ENCODE results near the gene OR10A2.

DNA sequence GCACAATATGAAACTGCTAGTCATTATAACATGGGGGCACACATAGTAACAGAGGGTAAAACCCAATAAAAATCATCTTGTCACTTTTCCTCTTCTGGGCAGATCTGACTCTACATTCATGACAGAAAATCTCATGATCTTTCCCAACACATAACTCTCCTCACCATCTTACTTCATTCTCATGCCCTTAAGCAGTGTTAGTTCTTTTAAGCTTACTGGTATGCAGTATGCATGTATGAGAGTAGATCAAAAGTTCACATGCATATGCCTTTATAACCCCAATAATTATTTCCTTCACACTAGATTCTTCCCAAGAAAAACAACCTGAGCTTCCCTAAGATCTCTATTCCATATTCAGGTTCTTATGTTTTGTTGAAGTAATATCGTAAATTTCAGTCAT lies 8.4 kb downstream of the OR10A2 start:
- TF ChIP-seq MEF2A (IDR thresholded peaks at IDR 0.05; ENCODE audit: insufficient read depth, low read depth, low read length), result no peak
- no peak for TF ChIP-seq POLR2A (IDR thresholded peaks at IDR 0.05; ENCODE audit: low read depth, low read length)
- TF ChIP-seq BCLAF1 (IDR thresholded peaks at IDR 0.05), result no peak
- TF ChIP-seq RELB (IDR thresholded peaks at IDR 0.05; ENCODE audit: low read depth), result no peak
- TF ChIP-seq HDAC6 (IDR thresholded peaks at IDR 0.05; ENCODE audit: unreplicated experiment), result no peak
- TF ChIP-seq TCF12 (IDR thresholded peaks at IDR 0.05; ENCODE audit: low read depth, low read length), result no peak
- TF ChIP-seq RCOR1 (conservative IDR thresholded peaks at IDR 0.05; ENCODE audit: low read depth, low read length), result no peak
- TF ChIP-seq, protein P1, sequence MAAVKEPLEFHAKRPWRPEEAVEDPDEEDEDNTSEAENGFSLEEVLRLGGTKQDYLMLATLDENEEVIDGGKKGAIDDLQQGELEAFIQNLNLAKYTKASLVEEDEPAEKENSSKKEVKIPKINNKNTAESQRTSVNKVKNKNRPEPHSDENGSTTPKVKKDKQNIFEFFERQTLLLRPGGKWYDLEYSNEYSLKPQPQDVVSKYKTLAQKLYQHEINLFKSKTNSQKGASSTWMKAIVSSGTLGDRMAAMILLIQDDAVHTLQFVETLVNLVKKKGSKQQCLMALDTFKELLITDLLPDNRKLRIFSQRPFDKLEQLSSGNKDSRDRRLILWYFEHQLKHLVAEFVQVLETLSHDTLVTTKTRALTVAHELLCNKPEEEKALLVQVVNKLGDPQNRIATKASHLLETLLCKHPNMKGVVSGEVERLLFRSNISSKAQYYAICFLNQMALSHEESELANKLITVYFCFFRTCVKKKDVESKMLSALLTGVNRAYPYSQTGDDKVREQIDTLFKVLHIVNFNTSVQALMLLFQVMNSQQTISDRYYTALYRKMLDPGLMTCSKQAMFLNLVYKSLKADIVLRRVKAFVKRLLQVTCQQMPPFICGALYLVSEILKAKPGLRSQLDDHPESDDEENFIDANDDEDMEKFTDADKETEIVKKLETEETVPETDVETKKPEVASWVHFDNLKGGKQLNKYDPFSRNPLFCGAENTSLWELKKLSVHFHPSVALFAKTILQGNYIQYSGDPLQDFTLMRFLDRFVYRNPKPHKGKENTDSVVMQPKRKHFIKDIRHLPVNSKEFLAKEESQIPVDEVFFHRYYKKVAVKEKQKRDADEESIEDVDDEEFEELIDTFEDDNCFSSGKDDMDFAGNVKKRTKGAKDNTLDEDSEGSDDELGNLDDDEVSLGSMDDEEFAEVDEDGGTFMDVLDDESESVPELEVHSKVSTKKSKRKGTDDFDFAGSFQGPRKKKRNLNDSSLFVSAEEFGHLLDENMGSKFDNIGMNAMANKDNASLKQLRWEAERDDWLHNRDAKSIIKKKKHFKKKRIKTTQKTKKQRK (IDR thresholded peaks at IDR 0.05; ENCODE audit: low read depth, low read length), result no peak
- TF ChIP-seq JUND (IDR thresholded peaks at IDR 0.05; ENCODE audit: low read depth, low read length), result no peak
- TF ChIP-seq, protein P2, sequence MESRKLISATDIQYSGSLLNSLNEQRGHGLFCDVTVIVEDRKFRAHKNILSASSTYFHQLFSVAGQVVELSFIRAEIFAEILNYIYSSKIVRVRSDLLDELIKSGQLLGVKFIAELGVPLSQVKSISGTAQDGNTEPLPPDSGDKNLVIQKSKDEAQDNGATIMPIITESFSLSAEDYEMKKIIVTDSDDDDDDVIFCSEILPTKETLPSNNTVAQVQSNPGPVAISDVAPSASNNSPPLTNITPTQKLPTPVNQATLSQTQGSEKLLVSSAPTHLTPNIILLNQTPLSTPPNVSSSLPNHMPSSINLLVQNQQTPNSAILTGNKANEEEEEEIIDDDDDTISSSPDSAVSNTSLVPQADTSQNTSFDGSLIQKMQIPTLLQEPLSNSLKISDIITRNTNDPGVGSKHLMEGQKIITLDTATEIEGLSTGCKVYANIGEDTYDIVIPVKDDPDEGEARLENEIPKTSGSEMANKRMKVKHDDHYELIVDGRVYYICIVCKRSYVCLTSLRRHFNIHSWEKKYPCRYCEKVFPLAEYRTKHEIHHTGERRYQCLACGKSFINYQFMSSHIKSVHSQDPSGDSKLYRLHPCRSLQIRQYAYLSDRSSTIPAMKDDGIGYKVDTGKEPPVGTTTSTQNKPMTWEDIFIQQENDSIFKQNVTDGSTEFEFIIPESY (IDR thresholded peaks at IDR 0.05), result no peak
- no peak for TF ChIP-seq ZNF274 (IDR thresholded peaks at IDR 0.05; ENCODE audit: insufficient read depth, insufficient read length)
- no peak for TF ChIP-seq POLR2AphosphoS5 (IDR thresholded peaks at IDR 0.05; ENCODE audit: low read length)
- no peak for TF ChIP-seq EP300 (IDR thresholded peaks at IDR 0.05; ENCODE audit: borderline replicate concordance in 1 of 2, control insufficient read depth in 1 of 2, low read depth in 2 of 2, low read length in 2 of 2)
- TF ChIP-seq DPF2 (IDR thresholded peaks at IDR 0.05), result no peak
